PC-3 (cell line): Measurements from ENCODE around the gene TNS3.
"Not testable (repeated sequence)": the region's sequence is repeated elsewhere in the genome, so short reads cannot be mapped to it uniquely, and the experiment has no call there.

ENCODE experiments used
- EZH2 ChIP-seq: fragments of 300-600 bp; sonication (generic); IDR thresholded peaks from one replicate; pipeline ENCODE4 v1.6.1; 2017; ENCODE audit warnings: antibody characterized with exemption, mild to moderate bottlenecking, low read length; ENCODE audit not compliant: unreplicated experiment
- TF ChIP-seq, protein P1 (sequence below): fragments of 300-600 bp; sonication (generic); conservative IDR thresholded peaks from 2 replicates; pipeline ENCODE4 v1.5.1; 2017; ENCODE audit warnings: antibody characterized with exemption, low read depth, mild to moderate bottlenecking, low read length

DNA sequence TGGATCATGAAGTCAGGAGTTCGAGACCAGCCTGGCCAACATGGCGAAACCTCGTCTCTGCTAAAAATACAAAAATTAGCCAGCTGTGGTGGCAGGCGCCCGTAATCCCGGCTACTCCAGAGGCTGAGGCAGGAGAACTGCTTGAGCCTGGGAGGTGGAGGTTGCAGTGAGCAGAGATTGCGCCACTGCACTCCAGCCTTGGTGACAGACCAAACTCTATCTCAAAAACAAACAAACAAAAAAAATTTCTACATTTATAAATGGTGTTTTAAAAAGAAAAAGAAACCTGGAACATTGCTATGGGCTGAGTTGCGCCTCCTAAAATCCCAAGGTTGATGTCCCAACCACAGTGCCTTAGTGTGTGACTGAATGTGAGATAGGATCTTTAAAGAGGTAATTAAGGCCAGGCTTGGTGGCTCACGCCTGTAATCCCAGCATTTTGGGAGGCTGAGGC, 24.7 kb upstream of the TNS3 start:
- TF ChIP-seq, protein P1, sequence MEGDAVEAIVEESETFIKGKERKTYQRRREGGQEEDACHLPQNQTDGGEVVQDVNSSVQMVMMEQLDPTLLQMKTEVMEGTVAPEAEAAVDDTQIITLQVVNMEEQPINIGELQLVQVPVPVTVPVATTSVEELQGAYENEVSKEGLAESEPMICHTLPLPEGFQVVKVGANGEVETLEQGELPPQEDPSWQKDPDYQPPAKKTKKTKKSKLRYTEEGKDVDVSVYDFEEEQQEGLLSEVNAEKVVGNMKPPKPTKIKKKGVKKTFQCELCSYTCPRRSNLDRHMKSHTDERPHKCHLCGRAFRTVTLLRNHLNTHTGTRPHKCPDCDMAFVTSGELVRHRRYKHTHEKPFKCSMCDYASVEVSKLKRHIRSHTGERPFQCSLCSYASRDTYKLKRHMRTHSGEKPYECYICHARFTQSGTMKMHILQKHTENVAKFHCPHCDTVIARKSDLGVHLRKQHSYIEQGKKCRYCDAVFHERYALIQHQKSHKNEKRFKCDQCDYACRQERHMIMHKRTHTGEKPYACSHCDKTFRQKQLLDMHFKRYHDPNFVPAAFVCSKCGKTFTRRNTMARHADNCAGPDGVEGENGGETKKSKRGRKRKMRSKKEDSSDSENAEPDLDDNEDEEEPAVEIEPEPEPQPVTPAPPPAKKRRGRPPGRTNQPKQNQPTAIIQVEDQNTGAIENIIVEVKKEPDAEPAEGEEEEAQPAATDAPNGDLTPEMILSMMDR: not testable (repeated sequence)
- TF ChIP-seq EZH2: not testable (repeated sequence)
